ENCODE data around the gene DEDD2. TPM values are rescaled to one million over a fixed set of nuclear protein-coding genes. Genes with fewer than 3 reads are reported as not detected.

Gene DEDD2
- total RNA-seq, 1 donor from 2014 or later: 20.0 TPM

DNA sequence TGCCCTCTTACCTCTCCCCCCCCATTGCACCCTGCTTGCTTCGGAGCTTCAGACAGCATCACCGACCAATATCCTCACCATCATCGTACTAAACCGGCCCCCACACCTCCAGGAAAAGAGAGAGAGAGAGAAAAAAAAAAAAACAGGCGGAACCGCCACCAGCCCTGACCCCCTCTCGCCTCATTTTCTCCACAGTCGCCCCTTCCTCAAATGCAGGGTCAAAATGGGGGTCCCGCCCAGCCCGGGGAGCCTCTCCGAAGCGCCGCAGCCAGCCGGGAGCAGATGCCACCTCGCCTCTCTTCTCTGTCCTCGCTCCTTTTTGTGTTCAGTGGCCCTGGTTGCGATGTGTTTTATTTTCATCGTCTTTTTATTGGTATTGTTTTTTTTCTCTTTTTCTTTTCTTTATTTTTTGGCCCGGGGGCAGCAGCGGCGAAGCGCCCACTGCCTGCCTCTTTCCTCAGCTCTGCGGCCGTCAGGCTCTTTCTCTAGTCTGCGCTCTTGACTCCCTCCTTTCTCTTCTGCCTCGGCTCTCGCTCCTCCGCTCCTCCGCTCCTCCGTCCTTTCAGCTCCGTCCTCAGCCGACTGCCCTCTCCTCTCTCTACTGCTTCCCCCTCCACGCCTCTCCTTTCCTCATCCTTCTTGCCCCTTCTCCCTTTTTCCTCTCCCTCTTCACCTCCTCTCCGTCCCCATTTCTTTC, 41.4 kb downstream of the DEDD2 start:
- no peak for FAIRE-seq
- no peak for DNase-seq (ENCODE audit: low spot score in 2 of 2)

GRCh38 chr19:42174958-42175734, 42.3 kb downstream of the DEDD2 start:
- DNase-seq (ENCODE audit: low spot score in 2 of 2) (no peak), FAIRE-seq (no peak)

GRCh38 chr19:42174188-42174587, 43.3 kb downstream of the DEDD2 start:
- FAIRE-seq: no peak

DNA sequence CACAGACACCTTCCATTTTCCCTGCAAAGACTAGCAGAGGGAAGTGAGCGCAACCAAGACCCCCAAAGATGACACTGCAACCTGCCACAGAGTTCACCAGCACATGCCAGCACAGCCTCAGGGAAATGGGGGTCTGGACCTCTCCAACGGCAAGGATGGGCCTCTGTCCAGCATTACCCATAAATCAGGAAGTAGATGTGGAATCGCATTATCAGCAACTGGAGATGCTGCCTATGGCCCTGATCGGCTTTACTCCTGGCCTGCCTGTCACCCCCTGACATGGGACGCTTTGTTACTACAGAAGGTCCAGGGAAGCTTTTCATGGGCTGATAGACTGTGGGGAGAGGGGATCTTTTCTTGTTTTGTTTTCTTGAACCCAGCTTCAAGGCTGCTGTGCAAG, 43.8 kb downstream of the DEDD2 start:
- FAIRE-seq (no peak), DNase-seq (ENCODE audit: low spot score in 2 of 2) (no peak)

More at GRCh38 chr19:42174188-42174587, 43.3 kb downstream of the DEDD2 start:
- no peak for DNase-seq (ENCODE audit: low spot score in 2 of 2)

DNA sequence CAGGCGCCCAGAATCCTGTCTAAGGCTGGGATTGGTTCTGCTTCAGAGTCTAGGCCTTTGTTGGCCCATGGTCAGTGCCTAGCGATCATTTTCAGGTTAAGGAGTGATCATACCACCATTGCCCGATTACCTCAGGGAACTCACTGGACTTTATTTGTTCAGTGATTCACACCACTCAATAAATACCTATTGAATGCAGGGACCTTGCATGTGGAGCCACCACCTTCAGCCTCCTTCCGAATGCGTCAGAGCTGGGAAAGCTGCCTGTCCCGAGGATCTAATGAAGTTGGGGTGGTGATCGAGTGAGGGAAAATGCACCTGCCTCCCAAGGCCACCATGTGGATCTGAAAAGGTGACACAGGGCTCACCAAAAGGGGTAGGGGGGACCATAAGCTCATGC, 45.2 kb downstream of the DEDD2 start:
- DNase-seq (ENCODE audit: low spot score in 2 of 2) (no peak), FAIRE-seq (no peak)

GRCh38 chr19:42170715-42171114, 46.8 kb downstream of the DEDD2 start:
- no peak for FAIRE-seq
- DNase-seq (ENCODE audit: low spot score in 2 of 2): no peak

DNA sequence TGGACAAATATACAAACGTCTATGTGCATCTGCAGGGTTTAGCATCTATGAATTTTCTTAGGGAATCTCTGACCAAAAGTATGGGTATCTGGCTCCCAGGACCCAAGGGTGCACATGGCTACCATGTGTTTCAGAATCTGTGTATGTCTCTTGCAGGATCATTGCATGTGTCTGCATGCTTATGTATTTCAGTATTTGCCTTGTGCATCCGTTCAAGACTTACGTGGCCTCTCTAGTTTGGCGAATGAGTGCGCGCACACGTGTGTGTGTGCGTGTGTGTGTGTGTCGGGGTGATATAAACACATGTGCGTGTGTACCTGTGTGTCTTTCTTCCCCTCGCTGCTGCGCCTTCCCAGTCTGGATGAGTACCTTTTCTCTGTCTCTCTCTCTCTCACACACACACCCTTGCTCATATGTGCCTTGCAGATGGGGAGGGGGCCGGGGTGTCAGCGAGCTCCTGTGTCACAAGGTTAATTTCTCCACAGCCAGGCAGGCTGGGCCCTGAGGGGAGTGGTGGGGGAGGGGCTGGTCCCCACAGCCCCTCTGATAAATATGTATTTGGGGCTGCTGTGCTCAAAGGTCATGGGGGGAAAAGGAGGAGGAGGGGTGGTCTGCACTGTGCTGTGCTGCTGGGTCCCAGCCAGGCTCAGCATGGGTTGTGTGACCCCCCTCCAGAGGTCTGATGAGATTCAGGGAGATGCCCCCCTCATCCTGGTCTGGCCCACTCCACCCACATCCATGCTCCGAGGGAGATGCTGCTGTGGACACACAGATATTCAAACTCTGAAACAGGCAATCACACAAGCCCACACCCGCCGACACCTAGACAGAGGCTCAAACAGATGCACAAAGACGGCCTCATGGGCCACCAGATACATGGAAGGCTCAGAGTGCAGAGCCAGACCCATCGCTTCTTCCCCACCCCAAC, 47.7 kb downstream of the DEDD2 start:
- DNase-seq (ENCODE audit: low spot score in 2 of 2): no peak
- FAIRE-seq: no peak

- FAIRE-seq (no peak), DNase-seq (ENCODE audit: low spot score in 2 of 2) (no peak)
These were observed 49.3 kb downstream of the DEDD2 start for GRCh38 chr19:42168206-42168605.

DNA sequence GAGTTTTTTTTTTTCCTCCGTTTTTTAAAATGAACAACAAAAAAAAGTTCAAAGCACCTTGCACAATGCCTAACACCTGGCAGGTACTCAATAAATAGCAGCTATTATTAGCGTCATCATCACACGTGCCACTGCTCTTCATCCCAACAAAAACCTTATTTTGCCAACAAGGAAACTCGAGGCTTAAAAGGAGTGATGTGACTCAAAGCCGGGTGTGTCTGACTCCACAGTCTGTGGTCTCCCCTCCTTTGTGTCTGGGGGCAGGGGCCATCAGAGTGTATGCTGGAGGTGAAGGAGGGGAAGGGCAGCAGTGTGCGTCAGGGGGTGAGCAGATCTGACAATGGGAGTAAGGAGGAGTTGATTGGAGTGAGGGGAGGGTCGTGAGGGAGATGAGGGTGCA, 51.2 kb downstream of the DEDD2 start:
- no peak for DNase-seq (ENCODE audit: low spot score in 2 of 2)

GRCh38 chr19:42165146-42165545, 52.3 kb downstream of the DEDD2 start:
- FAIRE-seq: no peak

More for the DNA sequence above, 51.2 kb downstream of the DEDD2 start:
- FAIRE-seq: no peak

DNA sequence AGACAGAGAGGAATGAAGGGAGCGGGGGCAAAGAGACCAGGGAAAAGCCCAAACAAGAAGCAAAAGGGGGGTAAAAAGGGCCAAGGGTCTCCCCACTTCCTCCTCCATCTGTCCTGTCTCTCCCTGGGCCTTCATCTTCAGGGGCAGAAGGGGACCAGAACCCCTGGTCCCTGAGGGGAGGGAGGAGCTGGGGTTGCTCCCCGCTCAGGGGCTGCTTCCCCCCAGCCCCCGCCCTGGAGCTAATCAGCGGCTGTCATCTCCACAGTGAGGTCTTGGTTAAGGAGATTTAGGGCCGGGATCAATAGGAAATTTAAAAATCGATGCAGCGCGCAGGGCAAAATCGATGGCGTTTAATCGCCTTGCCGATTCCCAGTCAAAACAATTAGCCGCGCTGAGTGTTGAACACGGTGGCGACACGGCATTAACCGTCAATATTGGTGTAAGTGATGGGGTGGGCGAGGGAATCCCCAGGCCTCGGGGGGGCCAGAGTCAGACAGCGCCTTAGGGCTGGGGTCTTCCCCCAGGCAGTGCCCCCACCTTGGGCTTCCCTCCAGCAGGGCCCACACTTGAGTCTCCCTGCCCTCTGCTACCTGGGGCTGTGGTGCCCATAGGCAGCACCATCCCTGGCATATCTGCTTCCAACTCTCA, 55.7 kb downstream of the DEDD2 start:
- FAIRE-seq (no peak), DNase-seq (ENCODE audit: low spot score in 2 of 2) (no peak)

More at GRCh38 chr19:42165146-42165545, 52.3 kb downstream of the DEDD2 start:
- no peak for DNase-seq (ENCODE audit: low spot score in 2 of 2)

DNA sequence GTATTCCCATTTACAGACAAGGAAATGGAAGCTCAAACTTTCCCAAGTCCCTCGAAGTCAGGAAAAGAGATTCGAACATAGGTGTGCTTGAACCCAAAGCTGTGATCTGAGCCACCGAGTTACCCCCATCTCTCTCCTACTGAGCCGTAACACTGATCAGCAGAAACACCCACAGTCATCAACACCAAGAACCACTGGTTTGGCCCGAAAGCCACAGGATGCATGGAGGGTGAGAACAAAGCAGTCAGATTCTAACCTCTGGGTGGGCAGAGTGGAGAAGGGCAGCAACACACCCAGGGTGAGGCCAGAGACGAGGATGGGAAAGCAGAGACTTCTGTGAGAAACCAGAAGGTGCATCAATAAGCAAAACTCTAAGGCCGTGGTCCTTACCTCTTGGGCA, 57.5 kb downstream of the DEDD2 start:
- FAIRE-seq (no peak), DNase-seq (ENCODE audit: low spot score in 2 of 2) (no peak)

- FAIRE-seq: no peak
- DNase-seq (ENCODE audit: low spot score in 2 of 2): no peak
These were observed 58.6 kb downstream of the DEDD2 start for GRCh38 chr19:42158926-42159325.

GRCh38 chr19:42156571-42156970, 60.9 kb downstream of the DEDD2 start:
- no peak for DNase-seq (ENCODE audit: low spot score in 2 of 2)
- FAIRE-seq: no peak

GRCh38 chr19:42155796-42156195, 61.7 kb downstream of the DEDD2 start:
- DNase-seq (ENCODE audit: low spot score in 2 of 2): no peak

DNA sequence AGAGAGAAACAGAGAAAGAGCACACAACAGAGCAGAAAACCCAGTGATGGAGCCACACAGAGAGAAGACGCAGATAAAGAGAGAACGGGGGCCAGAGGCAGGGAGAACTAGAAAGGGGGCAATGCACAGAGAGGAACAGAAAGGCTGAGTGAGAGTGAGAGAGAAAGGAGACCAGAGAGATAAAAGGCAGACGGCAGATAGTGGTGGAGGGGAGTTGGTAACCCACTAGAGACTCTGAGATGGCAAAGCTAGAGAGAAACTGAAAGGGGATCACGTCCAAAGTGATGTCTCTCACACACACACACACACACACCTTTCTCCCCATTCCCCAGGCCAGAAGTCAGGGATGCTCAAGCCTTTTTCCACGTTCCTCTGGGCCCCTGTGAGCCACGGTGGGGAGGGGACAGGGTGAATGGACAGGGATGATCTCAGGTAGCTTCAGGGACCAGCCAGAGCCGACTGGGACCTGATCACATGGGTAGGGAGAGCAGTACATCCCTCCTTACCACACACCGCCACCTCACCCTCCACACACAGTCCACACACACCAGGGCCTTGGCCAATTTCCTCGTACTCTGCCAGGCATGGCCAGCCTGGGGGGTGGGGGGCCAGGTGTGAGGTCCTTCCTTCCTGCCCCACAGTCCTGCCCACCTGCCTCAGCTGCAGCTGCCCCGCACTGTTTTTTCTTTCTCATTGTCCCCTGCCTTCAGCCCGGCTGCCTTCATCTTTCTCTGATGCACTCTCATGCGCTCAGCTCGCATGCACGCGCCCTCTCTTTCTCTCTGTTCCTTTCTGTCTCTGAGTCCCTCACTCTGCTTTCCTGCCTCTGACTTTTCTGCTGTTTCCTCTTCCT, 62.8 kb downstream of the DEDD2 start:
- DNase-seq (ENCODE audit: low spot score in 2 of 2) (no peak), FAIRE-seq (no peak)

More at GRCh38 chr19:42155796-42156195, 61.7 kb downstream of the DEDD2 start:
- no peak for FAIRE-seq

GRCh38 chr19:42153672-42154433, 63.6 kb downstream of the DEDD2 start:
- no peak for FAIRE-seq

GRCh38 chr19:42152910-42153671, 64.4 kb downstream of the DEDD2 start:
- DNase-seq (ENCODE audit: low spot score in 2 of 2) (no peak), FAIRE-seq (no peak)

More at GRCh38 chr19:42153672-42154433, 63.6 kb downstream of the DEDD2 start:
- no peak for DNase-seq (ENCODE audit: low spot score in 2 of 2)
